HepG2 (cell line): Measurements from ENCODE around the gene ANKLE1. TPM values are rescaled to one million over a fixed set of nuclear protein-coding genes. Genes with fewer than 3 reads are reported as not detected.

Experiments used
- ATF4 ChIP-seq, 2 experiments: fragments of 450-650 bp in 1 of 2; sonication (generic) in 1 of 2; formaldehyde crosslinking; IDR thresholded peaks; 2 replicates each; pipeline versions ENCODE4 v1.5.0 to v1.8.0; 2020 to 2022; ENCODE audit warnings: mild to moderate bottlenecking in 1 of 2, missing genetic modification reagents in 1 of 2
- FOXK2 ChIP-seq: fragments of 450-650 bp; IDR thresholded peaks from 2 replicates; pipeline ENCODE4 v1.6.1; 2016
- GFI1 ChIP-seq: sonication (generic); formaldehyde crosslinking; IDR thresholded peaks from 2 replicates; pipeline ENCODE4 v1.5.0; 2020; ENCODE audit warnings: missing genetic modification reagents, mild to moderate bottlenecking, borderline replicate concordance
- GTF2F1 ChIP-seq: fragments of 150-350 bp; IDR thresholded peaks from 2 replicates; pipeline ENCODE4 v1.6.1; 2014; ENCODE audit warnings: low read length
- HES4 ChIP-seq: sonication (generic); formaldehyde crosslinking; IDR thresholded peaks from 2 replicates; pipeline ENCODE4 v1.9.0; 2021; ENCODE audit warnings: mild to moderate bottlenecking, missing genetic modification reagents, borderline replicate concordance
- MED8 ChIP-seq: sonication (generic); formaldehyde crosslinking; IDR thresholded peaks from 2 replicates; pipeline ENCODE4 v1.8.1; 2023; ENCODE audit warnings: mild to moderate bottlenecking, missing genetic modification reagents; ENCODE audit not compliant: insufficient replicate concordance
- NR2F2 ChIP-seq: IDR thresholded peaks from 2 replicates; pipeline ENCODE4 v1.6.1; 2012; ENCODE audit warnings: low read depth, inconsistent platforms, borderline replicate concordance
- PLRG1 ChIP-seq: fragments of 450-650 bp; conservative IDR thresholded peaks from 2 replicates; pipeline ENCODE4 v1.6.1; 2016
- PPARG ChIP-seq: conservative IDR thresholded peaks from 2 replicates; pipeline ENCODE4 v1.6.1; 2016; ENCODE audit warnings: missing biosample characterization, missing genetic modification reagents
- SRSF4 ChIP-seq: fragments of 200-400 bp; formaldehyde crosslinking; IDR thresholded peaks from one replicate; pipeline ENCODE4 v1.6.1; 2018; ENCODE audit warnings: mild to moderate bottlenecking, low read depth, low read length, moderate library complexity; ENCODE audit not compliant: poor library complexity, severe bottlenecking
- STAG1 ChIP-seq: sonication (generic); formaldehyde crosslinking; IDR thresholded peaks from 2 replicates; pipeline ENCODE4 v1.4.0; 2020; ENCODE audit warnings: missing genetic modification reagents
- ZFP36L1 ChIP-seq: sonication (generic); formaldehyde crosslinking; IDR thresholded peaks from 2 replicates; pipeline ENCODE4 v1.8.0; 2022; ENCODE audit warnings: mild to moderate bottlenecking, missing genetic modification reagents, moderate library complexity
- ZNF256 ChIP-seq: sonication (generic); formaldehyde crosslinking; conservative IDR thresholded peaks from 2 replicates; pipeline ENCODE4 v1.4.0; 2020; ENCODE audit warnings: missing genetic modification reagents
- ZNF335 ChIP-seq: sonication (generic); formaldehyde crosslinking; IDR thresholded peaks from 2 replicates; pipeline ENCODE4 v1.4.0; 2020; ENCODE audit warnings: missing genetic modification reagents
- ZNF549 ChIP-seq: sonication (generic); formaldehyde crosslinking; IDR thresholded peaks from 2 replicates; pipeline ENCODE4 v1.5.0; 2020; ENCODE audit warnings: missing genetic modification reagents
- ZNF776 ChIP-seq: sonication (generic); formaldehyde crosslinking; IDR thresholded peaks from 2 replicates; pipeline ENCODE4 v1.4.0; 2020; ENCODE audit warnings: mild to moderate bottlenecking, missing genetic modification reagents
- ZSCAN12 ChIP-seq: sonication (generic); formaldehyde crosslinking; IDR thresholded peaks from 2 replicates; pipeline ENCODE4 v1.9.0; 2021; ENCODE audit warnings: mild to moderate bottlenecking, missing genetic modification reagents
- polyA plus RNA-seq, 8 experiments: library from polyadenylated mRNA; depleted of rRNA in 3 of 8; stranded (reverse) in 7 of 8; unstranded in 1 of 8; fragments of >200 nt; fragmentation: Illumina TruSeq in 4 of 8; extraction: Trizol in 4 of 8; gene quantifications; 2 replicates each; pipeline versions ENCODE4 v1.2.1 to v1.2.3, GENCODE V29; 2011 to 2016; ENCODE audit warnings: low read depth in 4 of 8, missing spikeins in 1 of 8, mixed read lengths in 1 of 8; ENCODE audit not compliant: insufficient read depth in 1 of 8
- total RNA-seq, 5 experiments: library from RNA; depleted of rRNA; stranded (reverse); fragments of >200 nt; fragmentation: Illumina TruSeq; extraction: Trizol; gene quantifications; 2 replicates each; pipeline ENCODE4 v1.2.3, GENCODE V29; 2016; ENCODE audit warnings: low read depth in 1 of 5
- TF ChIP-seq, protein P1 (sequence below): sonication (generic); formaldehyde crosslinking; IDR thresholded peaks from 2 replicates; pipeline ENCODE4 v1.9.0; 2021; ENCODE audit warnings: missing genetic modification reagents, borderline replicate concordance

ANKLE1 gene
- total and polyA plus RNA-seq, 2 of the 13 experiments (the other 11 are each of a cell fraction or from before 2014, with no cell fraction given): 0.69 to 1.5 TPM

DNA sequence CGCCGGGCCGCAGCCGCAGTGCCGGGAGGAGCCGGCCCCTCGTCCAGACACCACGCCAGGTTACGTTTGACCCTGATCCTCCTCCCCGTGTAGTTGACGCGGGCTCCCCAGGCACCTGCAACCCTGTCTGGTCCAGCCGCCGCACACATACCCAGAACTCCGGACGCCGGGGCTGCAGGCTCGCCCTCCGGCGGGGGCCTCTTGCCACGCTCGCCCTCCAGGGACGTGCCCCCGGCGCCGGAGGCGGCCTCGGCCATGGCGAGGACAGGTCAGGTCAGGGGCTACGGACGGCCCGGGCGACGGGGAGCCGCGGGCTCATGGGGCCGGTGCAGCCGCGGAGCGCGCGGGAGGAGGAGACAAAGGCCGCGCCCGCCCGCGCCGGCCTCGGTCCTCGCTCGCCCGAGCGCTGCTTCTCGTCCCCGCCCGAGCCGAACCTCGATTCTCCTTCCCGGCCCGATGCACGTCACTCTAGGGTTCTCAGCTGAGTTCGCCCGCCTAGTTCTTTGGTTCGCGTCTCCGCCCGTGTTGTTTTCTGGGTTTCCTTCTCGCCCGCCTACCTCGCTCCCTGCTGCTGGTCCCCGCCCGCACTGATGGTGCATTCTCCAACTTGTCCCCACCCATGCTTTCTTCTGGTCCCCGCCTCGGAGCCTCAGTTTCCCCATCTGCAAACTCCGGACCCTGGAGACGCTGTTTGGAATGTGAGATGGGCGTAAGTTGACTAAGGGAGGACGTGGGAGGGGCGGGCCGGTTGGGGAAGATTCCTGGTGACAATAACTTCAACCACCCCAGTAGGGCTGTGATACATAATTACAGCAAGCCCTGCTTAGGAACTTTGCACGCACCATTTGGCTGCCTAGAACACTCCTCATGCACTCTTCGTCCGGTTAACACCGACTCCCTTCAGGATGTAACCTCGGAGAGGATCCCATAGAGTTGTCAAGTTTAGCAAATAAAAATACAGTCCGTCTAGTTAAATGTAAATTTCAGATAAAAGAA is 53.0 kb downstream of the ANKLE1 start, which contains the start of gene ANO8 (continued):
- no peak for TF ChIP-seq ATF4 (CRISPR knock-in tag; IDR thresholded peaks at IDR 0.05)
- no peak for TF ChIP-seq ZFP36L1 (CRISPR knock-in tag)
- TF ChIP-seq FOXK2: peak; percentile 32; the same call in 1 of the 2 replicates
- no peak for TF ChIP-seq STAG1 (CRISPR knock-in tag)
- TF ChIP-seq GTF2F1: no peak
- TF ChIP-seq ZNF335 (CRISPR knock-in tag): no peak
- no peak for TF ChIP-seq PLRG1
- peak; percentile 71 for TF ChIP-seq ZNF776 (CRISPR knock-in tag)
- TF ChIP-seq NR2F2: no peak
- no peak for TF ChIP-seq SRSF4
- peak; percentile 76; the same call in 1 of the 2 replicates for TF ChIP-seq HES4 (CRISPR knock-in tag)
- TF ChIP-seq ZNF256: no peak
- TF ChIP-seq GFI1 (CRISPR knock-in tag): peak; percentile 65; the same call in 1 of the 2 replicates
- no peak for TF ChIP-seq ZSCAN12 (CRISPR knock-in tag)
- TF ChIP-seq MED8 (CRISPR knock-in tag): no peak
- no peak for TF ChIP-seq ZNF549 (CRISPR knock-in tag)
- TF ChIP-seq PPARG (CRISPR knock-in tag): no peak
- TF ChIP-seq, protein P1, sequence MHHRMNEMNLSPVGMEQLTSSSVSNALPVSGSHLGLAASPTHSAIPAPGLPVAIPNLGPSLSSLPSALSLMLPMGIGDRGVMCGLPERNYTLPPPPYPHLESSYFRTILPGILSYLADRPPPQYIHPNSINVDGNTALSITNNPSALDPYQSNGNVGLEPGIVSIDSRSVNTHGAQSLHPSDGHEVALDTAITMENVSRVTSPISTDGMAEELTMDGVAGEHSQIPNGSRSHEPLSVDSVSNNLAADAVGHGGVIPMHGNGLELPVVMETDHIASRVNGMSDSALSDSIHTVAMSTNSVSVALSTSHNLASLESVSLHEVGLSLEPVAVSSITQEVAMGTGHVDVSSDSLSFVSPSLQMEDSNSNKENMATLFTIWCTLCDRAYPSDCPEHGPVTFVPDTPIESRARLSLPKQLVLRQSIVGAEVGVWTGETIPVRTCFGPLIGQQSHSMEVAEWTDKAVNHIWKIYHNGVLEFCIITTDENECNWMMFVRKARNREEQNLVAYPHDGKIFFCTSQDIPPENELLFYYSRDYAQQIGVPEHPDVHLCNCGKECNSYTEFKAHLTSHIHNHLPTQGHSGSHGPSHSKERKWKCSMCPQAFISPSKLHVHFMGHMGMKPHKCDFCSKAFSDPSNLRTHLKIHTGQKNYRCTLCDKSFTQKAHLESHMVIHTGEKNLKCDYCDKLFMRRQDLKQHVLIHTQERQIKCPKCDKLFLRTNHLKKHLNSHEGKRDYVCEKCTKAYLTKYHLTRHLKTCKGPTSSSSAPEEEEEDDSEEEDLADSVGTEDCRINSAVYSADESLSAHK (CRISPR knock-in tag): no peak
